ENCODE data around the gene SPRR2B. TPM values are rescaled to one million over a fixed set of nuclear protein-coding genes. Genes with fewer than 3 reads are reported as not detected.
"Not testable (repeated sequence)": the region's sequence is repeated elsewhere in the genome, so short reads cannot be mapped to it uniquely, and the experiment has no call there.

SPRR2B gene
- total and polyA plus RNA-seq, 9 donors: 1.1 to 4.9 (median 2.8) TPM; not detected in 3

GRCh38 chr1:153058826-153059784 lies 12.3 kb downstream of the SPRR2B start:
- H3K9me3 ChIP-seq: no peaks in the 10 kb centered on the region
- WGBS, 3 donors: 89 to 95% (median 94%) methylated on average over 6 of the region's 6 CpGs
- H3K27me3 ChIP-seq: no peaks in the 10 kb centered on the region
- no peak overlapping the region for H3K4me3 ChIP-seq
- no peak for TF ChIP-seq CTCF (IDR thresholded peaks at IDR 0.05)
- TF ChIP-seq POLR2A (IDR thresholded peaks at IDR 0.05): no peak
- no peak for TF ChIP-seq EP300 (IDR thresholded peaks at IDR 0.05)
- no peak for DNase-seq
- H3K36me3 ChIP-seq: no peaks in the 10 kb centered on the region
- intact Hi-C loops (cut with DNase I): no loop called here
- H3K4me1 ChIP-seq (ENCODE audit: insufficient read depth): no peaks in the 10 kb centered on the region
- H3K27ac ChIP-seq: no peak overlapping the region

- no peak for DNase-seq
- 69 to 85% (median 76%) methylated on average over 2 of the region's 2 CpGs for WGBS, 3 donors
- Histone ChIP-seq H3K4me1 (ENCODE audit: insufficient read depth) (no peaks in the 10 kb centered on the region), H3K9me3 (no peaks in the 10 kb centered on the region), H3K4me3 (no peak overlapping the region), H3K36me3 (no peaks in the 10 kb centered on the region), H3K27me3 (no peaks in the 10 kb centered on the region), H3K27ac (no peak overlapping the region)
- intact Hi-C loops (cut with DNase I): no loop called here
- no peak for TF ChIP-seq POLR2A (IDR thresholded peaks at IDR 0.05)
- no peak for TF ChIP-seq CTCF (IDR thresholded peaks at IDR 0.05)
- no peak for TF ChIP-seq EP300 (IDR thresholded peaks at IDR 0.05)
Observed at GRCh38 chr1:153058154-153058553, 13.3 kb downstream of the SPRR2B start.

- TF ChIP-seq CTCF (IDR thresholded peaks at IDR 0.05) (no peak), POLR2A (IDR thresholded peaks at IDR 0.05) (no peak), EP300 (IDR thresholded peaks at IDR 0.05) (no peak)
- intact Hi-C loops (cut with DNase I): no loop called here
- Histone ChIP-seq H3K27ac (no peak within 1 kb of the TSS), H3K4me3 (no peak within 1 kb of the TSS), H3K4me1 (ENCODE audit: insufficient read depth) (no peaks in the 10 kb centered on the region), H3K36me3 (no peaks in the 10 kb centered on the region), H3K9me3 (no peaks in the 10 kb centered on the region), H3K27me3 (no peaks in the 10 kb centered on the region)
- WGBS, 3 donors: 89 to 95% (median 91%) methylated on average over 2 of the region's 2 CpGs
- no peak for DNase-seq
Observed at GRCh38 chr1:153057375-153057774, 14.0 kb downstream of the SPRR2B start, which contains the start of gene SPRR2A. Gene SPRR2A, minus strand, starts transcription at chr1:153057512. Its CDS starts 777 bp downstream, at chr1:153056735.

GRCh38 chr1:153056111-153056510 lies 15.3 kb downstream of the SPRR2B start:
- intact Hi-C loops (cut with DNase I); H3K4me1 ChIP-seq (ENCODE audit: insufficient read depth); H3K27ac ChIP-seq; H3K36me3 ChIP-seq; H3K4me3 ChIP-seq; H3K9me3 ChIP-seq; DNase-seq; H3K27me3 ChIP-seq: not testable (repeated sequence)
- 67 to 86% (median 81%) methylated on average over 3 of the region's 3 CpGs for WGBS, 3 donors

- no peak for DNase-seq
- Histone ChIP-seq H3K27ac (no peak overlapping the region), H3K4me3 (no peak overlapping the region), H3K36me3 (no peaks in the 10 kb centered on the region), H3K4me1 (ENCODE audit: insufficient read depth) (no peaks in the 10 kb centered on the region), H3K9me3 (no peaks in the 10 kb centered on the region), H3K27me3 (no peaks in the 10 kb centered on the region)
- no peak for TF ChIP-seq CTCF (IDR thresholded peaks at IDR 0.05)
- TF ChIP-seq EP300 (IDR thresholded peaks at IDR 0.05): no peak
- 97 to 100% (median 98%) methylated on average over 2 of the region's 2 CpGs for WGBS, 3 donors
- intact Hi-C loops (cut with DNase I): no loop called here
Observed at GRCh38 chr1:153049211-153049610, 22.2 kb downstream of the SPRR2B start.
